Activated CD4-positive, alpha-beta T cell treated with anti-CD3 and anti-CD28 coated beads, Interleukin-2, amount 50 U/mL, for 24 hours (primary cell): ENCODE results near the gene SNX6.
"Not testable (repeated sequence)": the region's sequence is repeated elsewhere in the genome, so short reads cannot be mapped to it uniquely, and the experiment has no call there.

Experiments used
- DNase-seq, 2 donors: peaks; one replicate each; pipeline ENCODE4 v3.0.0-alpha.2; 2020; ENCODE audit warnings: low read depth in 1 of 2, low spot score in 1 of 2

The SNX6 gene

DNA sequence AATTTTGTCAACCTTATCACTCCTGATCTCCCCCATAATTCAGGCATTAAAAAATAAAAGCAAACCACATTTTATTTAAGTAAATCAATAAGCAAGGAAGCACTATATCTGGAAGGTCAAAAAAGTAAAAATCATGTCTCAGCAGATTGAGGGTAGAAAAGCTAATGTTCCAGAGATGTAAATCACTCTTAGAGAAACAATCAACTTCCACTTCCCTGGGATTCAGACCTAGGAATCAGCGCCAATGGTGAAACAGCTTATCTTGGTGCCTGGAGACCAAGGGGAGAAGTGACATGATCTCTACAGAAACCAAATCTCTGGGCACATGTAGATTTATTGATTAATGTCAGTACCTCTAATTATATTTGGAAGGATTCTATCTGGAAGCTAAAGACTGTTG, 10.9 kb upstream of the SNX6 start:
- no peak for DNase-seq

DNA sequence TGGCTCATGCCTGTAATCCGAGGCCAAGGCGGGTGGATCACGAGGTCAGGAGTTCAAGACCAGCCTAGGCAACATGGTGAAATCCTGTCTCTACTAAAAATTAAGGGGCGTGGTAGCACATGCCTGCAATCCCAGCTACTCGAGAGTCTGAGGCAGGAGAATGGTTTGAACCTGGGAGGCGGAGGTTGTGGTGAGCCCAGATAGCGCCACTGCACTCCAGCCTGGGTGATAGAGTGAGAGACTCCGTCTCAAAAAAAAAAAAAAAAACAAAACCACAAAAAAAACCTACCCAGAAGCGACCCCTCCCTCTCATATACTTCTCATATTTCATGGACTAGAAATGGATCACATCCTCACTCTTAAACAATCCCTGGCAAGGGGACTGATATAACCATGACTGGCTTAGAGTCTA, 4.4 kb upstream of the SNX6 start:
- not testable (repeated sequence) for DNase-seq

DNA sequence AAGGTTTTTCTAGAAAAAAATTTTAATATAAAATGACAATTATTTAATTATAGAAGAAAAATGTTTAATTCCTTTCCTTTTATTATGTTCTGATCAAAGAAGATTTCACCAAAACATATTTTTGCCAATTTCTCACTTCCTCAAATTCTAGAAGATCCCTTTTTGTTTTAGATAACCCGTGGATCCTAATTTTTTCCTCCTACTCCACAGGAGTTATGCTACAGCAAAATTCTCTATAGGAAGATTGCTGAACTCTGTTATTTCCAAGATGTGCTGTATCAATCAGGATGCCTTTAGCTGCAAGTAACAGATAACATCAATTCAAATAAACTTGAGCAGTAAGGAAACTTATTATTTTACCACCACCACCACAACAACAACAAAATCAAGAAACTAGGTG, 3.8 kb upstream of the SNX6 start:
- no peak for DNase-seq

DNA sequence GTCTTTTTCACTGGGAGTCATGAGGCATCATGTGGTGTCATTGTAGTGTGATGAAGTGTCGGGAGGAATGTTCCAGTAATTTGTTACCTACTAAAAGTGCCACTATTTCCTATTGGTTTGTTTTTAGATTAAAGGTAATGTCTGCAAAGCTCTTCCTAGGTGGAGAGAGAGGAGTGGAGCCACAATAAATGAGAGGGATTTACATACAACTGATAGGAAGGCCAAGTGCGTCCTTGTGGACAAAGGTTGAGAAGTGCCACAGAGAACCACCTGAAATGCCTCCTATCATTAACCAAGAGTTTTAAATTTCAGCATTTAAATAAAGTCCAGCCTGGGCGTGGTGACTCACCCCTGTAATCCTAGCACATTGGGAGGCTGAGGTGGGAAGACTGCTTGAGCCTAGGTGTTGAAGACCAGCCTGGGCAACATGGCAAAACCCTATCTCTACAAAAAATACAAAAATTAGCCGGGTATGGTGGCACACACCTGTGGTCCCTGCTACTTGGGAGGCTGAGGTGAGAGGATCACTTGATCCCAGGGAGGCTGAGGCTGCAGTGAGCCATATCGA, 2.5 kb upstream of the SNX6 start:
- no peak for DNase-seq

DNA sequence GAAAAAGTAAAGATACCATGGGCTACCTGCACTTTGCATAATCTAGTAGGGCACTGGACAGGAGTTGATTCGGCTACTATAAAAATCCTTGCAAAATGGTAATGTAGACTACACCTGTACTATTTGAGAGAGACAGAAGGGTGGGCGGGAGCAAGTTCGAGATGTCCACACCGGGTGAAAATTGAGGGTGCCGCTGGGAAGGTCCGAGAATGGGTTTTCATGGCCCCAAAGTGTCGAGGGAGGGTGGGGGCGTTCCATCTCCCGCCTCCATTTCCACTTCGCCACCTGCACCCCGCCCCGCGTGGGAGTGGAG, 648 bp downstream of the SNX6 start:
- DNase-seq = no peak

DNA sequence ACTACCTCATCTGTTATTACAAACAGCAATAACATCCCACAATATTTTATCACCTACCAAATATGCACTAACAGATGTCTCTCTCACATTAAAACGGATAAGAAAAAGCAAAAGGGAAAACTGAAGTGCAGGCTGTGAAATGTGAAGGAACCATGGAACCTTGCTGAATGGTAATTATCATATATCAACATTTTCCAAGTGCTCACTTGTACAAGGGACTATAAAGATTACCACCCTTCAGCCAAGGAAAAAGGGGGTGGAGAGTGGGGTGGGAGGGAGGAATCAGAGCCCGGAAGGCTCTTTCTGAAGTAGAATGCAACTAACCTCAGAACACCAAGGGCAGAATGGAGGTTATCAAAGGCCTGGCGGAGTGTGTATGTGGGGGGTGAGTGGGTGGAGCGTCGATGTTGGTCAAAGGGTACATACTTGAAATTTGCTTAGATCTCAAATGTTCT, 1.2 kb downstream of the SNX6 start:
- no peak for DNase-seq

DNA sequence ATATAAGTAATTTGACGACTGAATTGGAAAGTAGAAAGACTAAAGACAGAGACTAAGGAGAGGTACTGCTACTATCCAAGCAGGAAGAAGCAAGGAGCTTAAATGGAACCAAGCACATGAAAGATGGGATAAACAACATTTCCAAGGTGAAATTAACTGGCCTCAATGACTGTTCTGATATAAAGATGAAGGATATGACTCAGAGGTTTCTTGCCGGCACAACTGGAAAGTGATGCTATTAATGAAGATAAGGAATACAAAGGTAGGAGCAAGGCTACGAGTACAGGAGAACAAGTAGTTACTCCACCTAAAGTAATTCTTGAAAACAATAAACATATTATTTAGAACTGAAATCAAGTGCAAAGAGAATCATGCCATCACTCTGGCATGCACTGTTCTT, 6.4 kb downstream of the SNX6 start:
- no peak for DNase-seq

DNA sequence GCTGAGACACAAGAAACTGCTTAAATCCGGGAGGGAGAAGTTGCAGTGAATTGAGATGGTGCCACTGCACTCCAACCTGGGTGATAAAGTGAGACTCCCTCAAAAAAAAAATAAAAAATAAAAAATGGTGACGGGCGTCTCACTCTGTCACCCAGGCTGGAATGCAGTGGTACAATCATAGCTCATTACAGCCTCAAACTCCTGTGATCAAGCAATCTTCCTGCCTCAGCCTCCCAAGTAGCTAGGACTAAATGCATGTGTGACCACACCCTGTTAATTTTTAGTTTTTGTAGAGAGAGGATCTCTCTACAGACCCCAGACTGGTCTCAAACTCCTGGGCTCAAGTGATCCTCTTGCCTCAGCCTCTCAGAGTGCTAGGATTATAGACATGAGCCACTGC, 9.1 kb downstream of the SNX6 start:
- DNase-seq = no peak

DNA sequence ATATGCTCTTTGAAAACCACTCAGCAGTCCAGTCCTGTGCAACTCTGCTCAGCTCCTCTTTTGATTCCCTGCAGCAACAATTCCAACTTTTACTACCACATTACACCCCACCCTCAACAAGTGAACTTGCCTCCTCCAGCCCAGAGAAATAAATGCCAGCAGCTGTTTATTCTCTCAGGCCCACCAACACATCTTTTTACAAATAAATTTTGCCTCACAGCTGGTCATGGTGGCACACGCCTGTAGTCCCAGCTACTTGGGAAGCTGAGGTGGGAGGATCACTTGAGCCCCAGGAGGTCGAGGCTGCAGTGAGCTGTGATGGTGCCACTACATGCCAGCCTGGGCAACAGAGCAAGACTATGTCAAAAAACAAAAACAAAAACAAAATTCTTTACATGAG, 9.8 kb downstream of the SNX6 start:
- no peak for DNase-seq

DNA sequence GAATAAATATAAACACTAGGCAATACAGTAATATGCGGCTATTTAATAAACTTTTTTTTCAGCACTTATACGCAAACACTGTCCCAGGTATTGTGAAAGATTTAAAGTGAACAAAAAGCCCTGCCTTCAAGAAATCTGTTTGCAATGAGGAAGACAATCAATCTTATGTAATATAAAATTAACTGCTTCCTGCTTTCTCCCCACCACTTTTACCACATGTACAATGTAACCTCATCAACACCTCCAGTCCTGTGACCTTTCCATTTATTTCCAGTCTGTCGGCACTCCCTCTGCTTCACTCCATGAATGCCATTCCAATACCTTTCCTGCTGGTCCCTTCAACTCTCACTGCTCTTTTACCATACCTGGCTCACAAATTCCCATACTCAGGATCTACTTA, 10.5 kb downstream of the SNX6 start:
- no peak for DNase-seq

DNA sequence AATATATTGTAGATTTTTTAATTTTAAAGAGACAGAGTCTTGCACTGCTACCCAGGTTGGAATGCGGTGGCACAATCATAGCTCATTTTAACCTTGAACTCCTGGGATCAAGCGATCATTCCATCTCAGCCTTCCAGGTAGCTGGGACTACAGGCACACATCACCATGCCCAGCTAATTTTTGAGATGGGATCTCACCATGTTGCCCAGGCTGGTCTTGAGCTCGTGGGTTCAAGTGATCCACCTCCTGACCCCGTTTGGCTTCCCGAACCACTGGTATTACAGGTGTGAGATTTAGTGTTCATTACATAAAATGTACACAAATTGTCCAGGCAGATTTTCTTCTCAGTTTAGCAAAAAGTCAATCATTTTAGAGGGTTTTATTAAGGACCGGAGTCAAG, 13.6 kb downstream of the SNX6 start:
- DNase-seq = no peak

DNA sequence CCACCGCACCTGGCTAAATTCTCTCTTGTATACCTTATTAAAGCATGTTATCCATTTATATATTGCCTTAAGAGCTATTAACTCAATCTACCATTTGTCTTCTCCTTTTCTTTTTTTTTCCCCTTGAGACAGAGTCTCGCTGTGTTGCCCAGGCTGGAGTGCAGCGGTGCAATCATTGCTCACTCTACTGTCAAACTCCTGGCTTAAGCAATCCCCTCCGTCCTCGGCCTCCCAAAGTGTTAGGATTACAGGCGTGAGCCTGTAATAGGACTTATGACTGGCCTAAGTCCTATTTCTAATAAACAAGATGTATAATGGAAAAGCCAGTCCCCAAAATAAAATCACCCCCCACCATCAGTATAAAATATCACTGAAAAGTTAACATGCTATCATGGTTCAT, 14.4 kb downstream of the SNX6 start:
- DNase-seq = no peak

DNA sequence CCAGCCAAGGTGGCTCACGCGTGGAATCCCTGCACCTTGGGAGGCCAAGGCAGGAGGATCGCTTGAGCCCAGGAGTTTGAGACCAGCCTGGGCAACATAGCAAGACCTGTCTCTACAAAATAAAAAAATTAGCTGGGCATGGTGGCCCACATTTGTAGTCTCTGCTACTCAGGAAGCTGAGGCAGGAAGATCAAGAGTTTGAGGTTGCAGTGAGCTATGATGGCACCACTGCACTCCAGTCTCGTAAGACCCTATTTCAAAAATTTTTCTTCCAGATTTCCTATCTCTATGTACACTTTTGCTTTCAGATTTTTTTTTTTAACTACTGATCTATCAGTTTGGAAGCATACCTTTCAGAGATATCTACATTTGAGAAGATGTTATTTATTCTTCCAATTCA, 15.3 kb downstream of the SNX6 start:
- no peak for DNase-seq

DNA sequence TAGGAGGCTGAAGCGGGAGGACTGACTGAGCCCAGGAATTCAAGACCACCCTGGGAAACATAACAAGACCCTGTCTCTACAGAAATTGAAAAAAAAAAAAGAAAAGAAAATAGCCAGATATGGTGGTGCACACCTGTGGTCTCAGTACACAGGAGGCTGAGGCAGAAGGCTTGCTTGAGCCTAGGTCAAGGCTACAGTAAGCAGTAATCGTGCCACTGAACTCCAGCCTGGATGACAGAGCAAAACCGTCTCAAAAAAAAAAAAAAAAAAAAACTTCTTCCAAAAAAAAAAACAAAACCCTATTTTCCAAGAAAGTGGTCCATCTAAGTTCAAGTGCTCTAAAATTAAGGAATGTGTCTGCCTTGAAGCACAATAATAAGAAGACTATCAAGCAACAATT, 19.8 kb downstream of the SNX6 start:
- DNase-seq = no peak

DNA sequence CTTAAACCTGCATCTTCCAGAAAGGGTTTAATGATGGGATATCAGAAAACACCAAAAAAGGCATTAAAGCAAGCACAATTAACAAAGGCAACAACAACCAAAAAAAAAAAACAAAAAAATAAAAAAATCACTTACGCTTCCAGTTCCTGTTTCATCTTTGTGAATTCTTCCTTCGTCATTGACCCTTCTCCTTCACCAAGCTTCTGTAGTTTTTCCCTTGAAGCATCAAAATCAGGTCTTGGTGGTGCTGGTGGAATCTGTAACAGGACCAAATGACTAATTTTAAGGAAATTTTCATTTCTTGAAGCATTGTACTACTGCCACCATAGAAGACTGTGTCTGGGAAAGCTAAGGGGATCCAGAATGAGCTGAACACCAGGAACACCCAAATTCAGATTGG, 24.5 kb downstream of the SNX6 start:
- no peak for DNase-seq

DNA sequence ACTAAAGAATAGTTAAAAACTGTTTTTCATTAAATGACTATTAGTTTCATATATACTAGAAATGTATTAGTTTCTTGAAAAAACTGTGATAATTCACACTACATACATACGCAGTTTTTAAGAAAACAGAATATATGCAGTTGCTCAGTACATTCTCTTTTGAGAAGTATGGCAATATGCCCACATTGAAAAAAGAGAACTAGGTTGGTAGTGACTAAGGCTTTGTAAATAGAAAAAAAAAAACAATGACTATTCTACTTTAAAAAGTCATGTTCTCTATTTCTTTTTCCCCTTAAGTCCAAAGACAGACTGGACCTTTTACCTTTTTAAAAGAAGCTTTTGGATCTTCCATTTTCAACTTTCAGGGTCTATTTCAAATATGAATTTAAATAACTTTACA, 25.0 kb downstream of the SNX6 start:
- no peak for DNase-seq

DNA sequence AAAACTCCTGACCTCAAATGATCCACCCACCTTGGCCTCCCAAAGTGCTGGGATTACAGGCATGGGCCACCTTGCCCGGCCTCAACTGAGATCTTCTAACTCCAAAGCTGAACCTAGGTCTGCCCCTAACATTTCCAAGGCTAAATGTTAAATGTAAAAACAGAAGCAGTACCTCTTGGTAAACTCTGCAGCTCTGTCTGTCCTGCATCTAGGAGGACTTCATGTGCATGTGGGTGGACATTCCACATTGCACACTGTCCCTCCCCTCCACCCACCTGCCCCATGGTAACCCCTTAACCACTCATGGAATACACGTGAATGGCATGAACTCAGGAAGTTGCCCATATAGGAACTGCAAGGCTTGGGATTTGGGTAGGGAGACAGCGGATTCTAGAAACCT, 33.1 kb downstream of the SNX6 start:
- DNase-seq = no peak

DNA sequence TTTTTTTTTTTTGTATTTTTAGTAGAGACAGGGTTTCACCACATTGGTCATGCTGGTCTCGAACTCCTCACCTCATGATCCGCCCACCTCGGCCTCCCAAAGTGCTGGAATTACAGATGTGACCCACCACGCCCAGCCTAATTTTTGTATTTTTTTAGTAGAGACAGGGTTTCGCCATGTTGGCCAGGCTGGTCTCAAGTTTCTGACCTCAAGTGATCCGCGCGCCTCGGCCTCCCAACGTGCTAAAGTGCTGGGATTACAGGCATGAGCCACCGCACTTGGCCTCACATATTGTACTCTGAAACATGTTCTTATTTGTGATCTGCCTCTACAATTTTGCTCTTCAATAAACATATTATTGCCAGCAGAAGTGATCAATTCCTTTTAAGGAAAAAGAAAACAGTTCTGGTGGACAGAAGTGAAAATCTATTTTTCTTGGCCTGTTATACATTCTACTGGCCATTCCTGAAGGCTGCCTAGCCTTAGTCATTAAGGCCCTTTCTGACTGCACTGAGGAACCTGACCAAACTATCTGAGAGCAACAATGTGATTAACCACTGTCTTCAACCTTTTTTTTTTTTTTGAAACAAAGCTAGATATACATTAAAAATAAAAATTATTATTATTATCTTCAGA, 36.1 kb downstream of the SNX6 start:
- DNase-seq = no peak

DNA sequence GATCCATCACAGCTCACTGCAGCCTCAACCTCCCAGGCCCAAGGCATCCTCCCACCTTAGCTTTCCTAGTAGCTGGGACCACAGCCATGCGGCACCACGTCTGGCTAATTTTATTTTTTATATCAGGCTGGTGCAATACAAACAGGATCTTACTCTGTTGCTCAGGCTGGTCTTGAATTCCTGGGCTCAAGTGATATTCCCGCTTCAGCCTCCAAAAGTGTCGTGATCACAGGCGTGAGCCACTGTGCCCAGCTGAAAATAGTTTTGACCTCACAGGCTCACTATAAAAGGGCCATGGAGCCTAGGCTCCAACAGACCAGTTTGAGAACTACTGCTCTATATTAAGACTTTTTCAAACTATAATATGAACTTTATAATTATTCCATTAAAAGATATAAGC, 37.3 kb downstream of the SNX6 start:
- no peak for DNase-seq

DNA sequence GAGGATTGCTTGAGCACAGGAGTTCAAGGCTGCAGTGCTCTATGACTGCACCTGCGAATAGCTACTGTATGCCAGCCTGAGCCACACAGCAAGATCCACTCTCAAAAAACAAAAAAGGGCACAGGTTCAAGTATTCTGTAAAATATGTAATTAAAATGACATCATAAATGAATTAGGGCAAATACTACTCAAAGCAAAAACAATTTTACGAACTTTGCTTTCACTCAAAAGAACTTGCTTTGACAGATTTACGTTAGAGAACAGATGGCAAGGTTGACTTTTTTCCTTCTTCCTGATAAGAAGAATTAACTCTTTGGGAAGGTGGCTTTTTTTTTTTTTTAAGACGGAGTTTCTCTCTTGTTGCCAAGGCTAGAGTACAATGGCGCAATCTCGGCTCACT, 46.4 kb downstream of the SNX6 start:
- DNase-seq = no peak

DNA sequence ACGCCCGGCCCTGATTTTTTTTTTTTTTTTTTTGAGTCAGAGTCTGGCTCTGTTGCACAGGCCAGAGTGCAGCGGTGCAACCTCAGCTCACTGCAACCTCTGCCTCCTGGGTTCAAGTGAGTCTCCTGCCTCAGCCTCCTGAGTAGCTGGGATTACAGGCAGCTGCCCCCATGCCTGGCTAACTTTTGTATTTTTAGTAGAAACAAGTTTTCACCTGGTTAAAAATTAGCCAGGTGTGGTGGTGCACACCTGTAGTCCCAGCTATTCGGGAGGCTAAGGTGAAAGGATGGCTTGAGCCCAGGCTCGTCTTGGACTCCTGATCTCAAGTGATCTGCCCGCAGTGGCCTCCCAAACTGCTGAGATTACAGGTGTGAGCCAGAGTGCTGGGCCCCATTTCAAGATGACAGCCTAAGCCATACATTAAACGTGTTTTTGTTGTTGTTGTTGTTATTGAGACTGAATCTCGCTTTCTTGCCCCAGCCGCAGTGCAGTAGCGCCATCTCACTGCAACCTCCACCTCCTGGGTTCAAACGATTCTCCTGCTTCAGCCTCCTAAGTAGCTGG, 47.7 kb downstream of the SNX6 start:
- DNase-seq = no peak

DNA sequence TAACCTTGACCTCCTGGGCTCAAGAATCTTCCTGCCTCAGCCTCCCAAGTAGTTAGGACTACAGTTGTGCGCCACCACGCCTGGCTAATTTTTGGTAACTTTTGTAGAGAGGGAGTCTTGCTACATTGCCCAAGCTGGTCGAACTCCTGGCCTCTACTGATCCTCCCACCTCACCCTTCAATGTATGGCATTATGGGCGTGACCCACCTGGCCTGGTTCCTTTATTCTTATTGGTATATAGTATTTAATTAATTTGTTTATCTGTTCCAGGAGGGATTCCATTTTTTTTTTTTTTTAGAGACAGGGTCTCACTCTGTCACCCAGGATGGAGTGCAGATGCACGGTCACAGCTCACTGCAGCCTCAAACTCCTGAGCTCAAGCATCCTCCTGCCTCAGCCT, 49.6 kb downstream of the SNX6 start:
- no peak for DNase-seq

DNA sequence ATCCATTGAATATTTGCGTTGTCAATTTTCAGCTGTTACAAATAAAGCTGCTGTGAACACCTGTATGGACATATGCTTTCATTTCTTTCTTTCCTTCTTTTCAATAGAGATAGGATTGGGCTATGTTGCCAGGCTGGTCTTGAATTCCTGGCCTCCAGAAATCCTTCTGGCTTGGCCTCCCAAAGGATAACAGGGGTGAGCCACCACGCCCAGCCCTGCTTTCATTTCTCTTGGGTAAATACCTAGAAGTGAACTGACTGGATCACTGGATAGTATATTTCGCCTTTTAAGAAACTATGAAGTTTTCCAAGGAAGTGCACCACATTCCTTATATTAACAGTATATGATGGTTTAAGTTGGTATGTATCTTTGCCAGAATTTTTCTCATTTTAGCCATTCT, 58.2 kb downstream of the SNX6 start:
- DNase-seq = no peak
